Endothelial cell of umbilical vein (primary cell): ENCODE data around the gene GRIN3B. TPM values are rescaled to one million over a fixed set of nuclear protein-coding genes. Genes with fewer than 3 reads are reported as not detected.
A peak's percentile ranks its signal among the peaks of the same experiment; 100 is the strongest.

Source experiments
- BruUV-seq: library from RNA; stranded (reverse); fragments of 400-500 nt; replicated peaks from 2 replicates; lab custom pipeline; 2021; lab: Mats Ljungman, UMichigan
- CTCF ChIA-PET: fragments of 300-600, 350-600 bp; sonication (Branson Sonifier 250); formaldehyde crosslinking; loops from one replicate; lab custom pipeline; 2021; ENCODE audit warnings: antibody characterized with exemption, inconsistent platforms; lab: Charles Lee
- POLR2A ChIA-PET: fragments of 300-600, 350-600 bp; sonication (Branson Sonifier 250); formaldehyde crosslinking; loops from one replicate; lab custom pipeline; 2021; ENCODE audit warnings: antibody characterized with exemption, inconsistent platforms; lab: Charles Lee
- DNase-seq: peaks from one replicate; pipeline ENCODE4 v3.0.0-alpha.2; 2011; ENCODE audit warnings: low read depth, low spot score
- FAIRE-seq: peaks from 2 replicates; lab custom pipeline; 2011; peaks lifted over from hg19 to GRCh38; lab: Jason Lieb, UNC
- H2AFZ ChIP-seq: 2 replicates; pipeline ENCODE4 v1.6.0; 2012; ENCODE audit warnings: low read depth, low read length, control low read depth, inconsistent platforms
- H3K27ac ChIP-seq: 2 replicates; pipeline ENCODE4 v1.5.1; 2011; ENCODE audit warnings: low read depth, mild to moderate bottlenecking, control low read depth, low read length, moderate library complexity; ENCODE audit not compliant: insufficient read depth
- H3K27me3 ChIP-seq, 2 experiments: 2 replicates each; pipeline versions ENCODE4 v1.6.0 to v1.6.1; 2011; ENCODE audit warnings: low read length in 2 of 2, mixed read lengths in 1 of 2; ENCODE audit not compliant: control insufficient read depth in 2 of 2, insufficient read depth in 2 of 2
- H3K36me3 ChIP-seq, 2 experiments: 2 replicates in 1 of 2; 3 replicates in 1 of 2; pipeline ENCODE4 v1.5.1; 2011; ENCODE audit warnings: low read length in 2 of 2, mild to moderate bottlenecking in 1 of 2, moderate library complexity in 1 of 2; ENCODE audit not compliant: control insufficient read depth in 2 of 2, insufficient read depth in 2 of 2; ENCODE audit errors: extremely low read depth in 1 of 2
- H3K4me1 ChIP-seq: 3 replicates; pipeline ENCODE4 v1.5.1; 2011; ENCODE audit warnings: mild to moderate bottlenecking, low read length; ENCODE audit not compliant: control insufficient read depth, insufficient read depth; ENCODE audit errors: extremely low read depth
- H3K4me2 ChIP-seq: 2 replicates; pipeline ENCODE4 v1.6.1; 2011; ENCODE audit warnings: low read length, control low read depth, mixed read lengths; ENCODE audit not compliant: insufficient read depth
- H3K4me3 ChIP-seq, 3 experiments: fragments of 200-600 bp in 1 of 3; sonication (generic), shearing (Covaris generic) in 1 of 3; replicated peaks in 1 of 3; 2 replicates each; pipeline ENCODE4 v1.5.1; 2011 to 2016; ENCODE audit warnings: control low read depth in 3 of 3, low read length in 3 of 3, mild to moderate bottlenecking in 2 of 3, inconsistent platforms in 1 of 3, low read depth in 1 of 3, moderate library complexity in 1 of 3; ENCODE audit not compliant: insufficient read depth in 1 of 3
- H3K79me2 ChIP-seq: 2 replicates; pipeline ENCODE4 v1.6.0; 2012; ENCODE audit warnings: low read length, inconsistent platforms; ENCODE audit not compliant: control insufficient read depth, insufficient read depth
- H3K9ac ChIP-seq: replicated peaks from 2 replicates; pipeline ENCODE3; 2011; ENCODE audit warnings: low read length, control low read depth; ENCODE audit not compliant: insufficient read depth; ENCODE audit errors: extremely low read depth
- H3K9me1 ChIP-seq: replicated peaks from 3 replicates; pipeline ENCODE4 v1.6.0; 2011; ENCODE audit warnings: mild to moderate bottlenecking, low read length; ENCODE audit not compliant: control insufficient read depth, insufficient read depth; ENCODE audit errors: extremely low read depth
- H3K9me3 ChIP-seq: replicated peaks from 2 replicates; pipeline ENCODE4 v1.5.1; 2012; ENCODE audit warnings: low read length, inconsistent platforms; ENCODE audit not compliant: control insufficient read depth, insufficient read depth
- H4K20me1 ChIP-seq: replicated peaks from 2 replicates; pipeline ENCODE3; 2011; ENCODE audit warnings: mild to moderate bottlenecking, low read length; ENCODE audit not compliant: control insufficient read depth, insufficient read depth; ENCODE audit errors: extremely low read depth
- CTCF ChIP-seq, 2 donors: IDR thresholded peaks; 1 replicate in 1 of 2; 2 replicates in 1 of 2; pipeline ENCODE4 v1.5.1; 2011; ENCODE audit warnings: low read length in 2 of 2, mild to moderate bottlenecking in 2 of 2, moderate library complexity in 2 of 2, control low read depth in 1 of 2, inconsistent platforms in 1 of 2, low read depth in 1 of 2; ENCODE audit not compliant: insufficient read depth in 1 of 2; ENCODE audit errors: extremely low read depth in 1 of 2
- FOS ChIP-seq: IDR thresholded peaks from 2 replicates; pipeline ENCODE4 v1.6.1; 2011; ENCODE audit warnings: mild to moderate bottlenecking, low read length, moderate library complexity, borderline replicate concordance; ENCODE audit not compliant: insufficient read depth
- GATA2 ChIP-seq: IDR thresholded peaks from 2 replicates; pipeline ENCODE4 v1.7.0; 2011; ENCODE audit warnings: low read depth, mild to moderate bottlenecking, moderate library complexity, mixed read lengths, low read length; ENCODE audit not compliant: insufficient read length, insufficient read depth
- JUN ChIP-seq: IDR thresholded peaks from 2 replicates; pipeline ENCODE4 v1.6.1; 2011; ENCODE audit warnings: borderline replicate concordance, low read depth; ENCODE audit not compliant: insufficient read length, insufficient read depth
- MAX ChIP-seq: IDR thresholded peaks from 2 replicates; pipeline ENCODE4 v1.6.1; 2011; ENCODE audit not compliant: insufficient read depth, insufficient read length
- dilution Hi-C: fragments of 300-500 bp; cut with MboI; formaldehyde crosslinking; loops from one replicate; pipeline ENCODE4 v1.15.0; 2019; ENCODE audit warnings: low sequenced_read_pairs; ENCODE audit not compliant: extremely low pct_ligation_motif_present
- intact Hi-C: fragments of 100-400 bp; cut with micrococcal nuclease; formaldehyde crosslinking; loops from one replicate; pipeline ENCODE4 v1.10.0; 2022
- polyA plus RNA-seq, 4 experiments: library from polyadenylated mRNA; depleted of rRNA in 3 of 4; stranded (reverse) in 3 of 4; unstranded in 1 of 4; fragments of >200 nt; gene quantifications; 2 replicates each; pipeline versions ENCODE4 v1.2.1 to v1.2.3, GENCODE V29; 2011 to 2012; ENCODE audit warnings: missing spikeins in 1 of 4
- total RNA-seq: library from RNA; stranded (reverse); gene quantifications from 2 replicates; pipeline ENCODE4 v1.2.3, GENCODE V29; 2021

Gene GRIN3B
- total and polyA plus RNA-seq, 2 donors (not counting 3 experiments of a cell fraction or from before 2014, with no cell fraction given), result 0.43 to 0.82 TPM

- intact Hi-C loops (no loop called here), dilution Hi-C loops (no loop called here)
- no TSS peak for BruUV-seq
- H2AFZ ChIP-seq, result no peak overlapping the region
- POLR2A ChIA-PET, result interaction anchor here (1.8 kb wide), 1 partner anchor 11 kb away, joined by 5 read pairs; the partner anchor contains the start of gene CNN2
- no peak overlapping the region for H3K4me2 ChIP-seq
- CTCF ChIA-PET, result interaction anchor here (1.5 kb wide), 1 partner anchor 37 kb away, joined by 5 read pairs; the partner anchor contains the start of gene GRIN3B
- H3K9me1 ChIP-seq, result no peaks in the 10 kb centered on the region
- H3K4me1 ChIP-seq, result peaks cover 25% of the 10 kb centered on the region
- H3K27ac ChIP-seq, result peak overlapping the region; percentile 27
- FAIRE-seq (peak; percentile 12), DNase-seq (no peak)
- H3K9me3 ChIP-seq, result no peaks in the 10 kb centered on the region
- H4K20me1 ChIP-seq, result no peaks in the 10 kb centered on the region
- TF ChIP-seq CTCF (IDR thresholded peaks at IDR 0.05; ENCODE audit: extremely low read depth in 1 of 2, insufficient read depth in 1 of 2, low read depth in 1 of 2, low read length in 2 of 2) (no peak), JUN (no peak), GATA2 (no peak), FOS (no peak), MAX (no peak)
- H3K79me2 ChIP-seq, result peaks cover 2% of the 10 kb centered on the region
- H3K4me3 ChIP-seq, result no peak overlapping the region
- peaks cover 11 to 15% of the 10 kb centered on the region in 2 experiments for H3K36me3 ChIP-seq
- H3K27me3 ChIP-seq, result no peaks in the 10 kb centered on the region
- H3K9ac ChIP-seq, result no peak overlapping the region
Measured at GRCh38 chr19:1037621-1038064, 37.4 kb downstream of the GRIN3B start.
